IMR-90 (cell line): Measurements from ENCODE around the gene NPB. TPM values are rescaled to one million over a fixed set of nuclear protein-coding genes. Genes with fewer than 3 reads are reported as not detected.

Source experiments
- ATAC-seq: fragments of 200-7000 bp; cut with Tn5 transposase; 2 replicates; pipeline ENCODE4 v1.9.1; 2020; ENCODE audit warnings: low read depth, mild to moderate bottlenecking, moderate library complexity
- Bru-seq: library from RNA; stranded (reverse); fragments of 400-500 nt; gene quantifications from one replicate; lab custom pipeline; 2021; lab: Mats Ljungman, UMichigan
- BruChase-seq, 2 experiments: library from RNA; stranded (reverse); fragments of 400-500 nt; gene quantifications; one replicate each; lab custom pipeline; 2021; lab: Mats Ljungman, UMichigan
- BruUV-seq: library from RNA; stranded (reverse); fragments of 400-500 nt; replicated peaks from 2 replicates; lab custom pipeline; 2021; lab: Mats Ljungman, UMichigan
- CTCF ChIA-PET: fragments of 300-600 bp; formaldehyde crosslinking; extraction: SDS; loops from one replicate; lab custom pipeline; 2021; ENCODE audit warnings: antibody characterized with exemption; lab: Yijun Ruan, JAX
- POLR2A ChIA-PET: fragments of 300-600 bp; sonication (Branson Sonifier 250); formaldehyde crosslinking; loops from one replicate; lab custom pipeline; 2022; ENCODE audit warnings: antibody characterized with exemption; ENCODE audit not compliant: unreplicated experiment; lab: Charles Lee
- DNase-seq: peaks from one replicate; pipeline ENCODE4 v3.0.0; 2013
- H2AFZ ChIP-seq: replicated peaks from 2 replicates; pipeline ENCODE3; 2013; ENCODE audit warnings: low read length, mild to moderate bottlenecking; ENCODE audit not compliant: poor library complexity
- H2AK5ac ChIP-seq: 2 replicates; pipeline ENCODE4 v1.6.1; 2013; ENCODE audit warnings: low read depth, low read length, inconsistent platforms
- H2AK9ac ChIP-seq: replicated peaks from 2 replicates; pipeline ENCODE3; 2013; ENCODE audit warnings: mild to moderate bottlenecking, low read depth, low read length, moderate library complexity; ENCODE audit not compliant: poor library complexity
- H2BK120ac ChIP-seq: 2 replicates; pipeline ENCODE4 v1.6.1; 2013; ENCODE audit warnings: low read depth, low read length, inconsistent platforms
- H2BK15ac ChIP-seq: 3 replicates; pipeline ENCODE4 v1.6.1; 2013; ENCODE audit warnings: low read depth, low read length, inconsistent platforms
- H2BK20ac ChIP-seq: 2 replicates; pipeline ENCODE4 v1.6.1; 2013; ENCODE audit warnings: low read depth, mild to moderate bottlenecking, inconsistent platforms, low read length, moderate library complexity
- H2BK5ac ChIP-seq: 2 replicates; pipeline ENCODE4 v1.6.1; 2013; ENCODE audit warnings: mild to moderate bottlenecking, low read depth, low read length, inconsistent platforms; ENCODE audit not compliant: poor library complexity, severe bottlenecking
- H3K14ac ChIP-seq: replicated peaks from 2 replicates; pipeline ENCODE4 v1.6.1; 2013; ENCODE audit warnings: low read depth, low read length, inconsistent platforms
- H3K18ac ChIP-seq: 2 replicates; pipeline ENCODE4 v1.6.1; 2013; ENCODE audit warnings: low read depth, low read length, control low read depth
- H3K23ac ChIP-seq: 2 replicates; pipeline ENCODE4 v1.6.1; 2013; ENCODE audit warnings: low read depth, low read length, inconsistent platforms
- H3K27ac ChIP-seq: 2 replicates; pipeline ENCODE4 v1.5.1; 2013; ENCODE audit warnings: mild to moderate bottlenecking, control low read depth, low read length; ENCODE audit not compliant: insufficient read depth
- H3K27me3 ChIP-seq: 2 replicates; pipeline ENCODE4 v1.6.1; 2013; ENCODE audit warnings: low read length; ENCODE audit not compliant: control insufficient read depth, insufficient read depth
- H3K36me3 ChIP-seq: 2 replicates; pipeline ENCODE4 v1.6.1; 2013; ENCODE audit warnings: low read length, mixed read lengths; ENCODE audit not compliant: control insufficient read depth, insufficient read depth
- H3K4ac ChIP-seq: 2 replicates; pipeline ENCODE4 v1.6.1; 2013; ENCODE audit warnings: low read depth, low read length, inconsistent platforms
- H3K4me1 ChIP-seq: 2 replicates; pipeline ENCODE4 v1.6.1; 2013; ENCODE audit warnings: low read length, mixed read lengths; ENCODE audit not compliant: control insufficient read depth, insufficient read depth
- H3K4me2 ChIP-seq: 2 replicates; pipeline ENCODE4 v1.6.1; 2013; ENCODE audit warnings: low read depth, mild to moderate bottlenecking, control low read depth, low read length, moderate library complexity
- H3K4me3 ChIP-seq: 2 replicates; pipeline ENCODE4 v1.5.1; 2013; ENCODE audit warnings: low read depth, mild to moderate bottlenecking, control low read depth, low read length, moderate library complexity; ENCODE audit not compliant: insufficient read depth
- H3K56ac ChIP-seq: 2 replicates; pipeline ENCODE4 v1.6.1; 2013; ENCODE audit warnings: low read length, inconsistent platforms; ENCODE audit not compliant: insufficient read depth; ENCODE audit errors: extremely low read depth
- H3K79me1 ChIP-seq, 2 experiments: 2 replicates each; pipeline ENCODE4 v1.6.1; 2013; ENCODE audit warnings: low read length in 2 of 2, inconsistent platforms in 1 of 2, low read depth in 1 of 2
- H3K9ac ChIP-seq: 2 replicates; pipeline ENCODE4 v1.6.1; 2013; ENCODE audit warnings: low read depth, low read length, control low read depth
- H3K9me1 ChIP-seq: 2 replicates; pipeline ENCODE4 v1.6.1; 2013; ENCODE audit warnings: low read length, inconsistent platforms; ENCODE audit not compliant: insufficient read depth
- H3K9me3 ChIP-seq: 2 replicates; pipeline ENCODE4 v1.6.1; 2013; ENCODE audit warnings: low read length; ENCODE audit not compliant: control insufficient read depth, insufficient read depth
- H4K20me1 ChIP-seq: 2 replicates; pipeline ENCODE4 v1.6.1; 2013; ENCODE audit warnings: low read length, inconsistent platforms; ENCODE audit not compliant: insufficient read depth
- H4K5ac ChIP-seq: 2 replicates; pipeline ENCODE4 v1.6.1; 2013; ENCODE audit warnings: mild to moderate bottlenecking, low read depth, low read length, control low read depth
- H4K8ac ChIP-seq, 2 experiments: 2 replicates each; pipeline ENCODE4 v1.6.1; 2013; ENCODE audit warnings: low read depth in 2 of 2, low read length in 2 of 2, control low read depth in 1 of 2, inconsistent platforms in 1 of 2
- H4K91ac ChIP-seq: 2 replicates; pipeline ENCODE4 v1.6.1; 2013; ENCODE audit warnings: low read depth, low read length, inconsistent platforms; ENCODE audit not compliant: insufficient read depth
- BHLHE40 ChIP-seq: fragments of 150-350 bp; IDR thresholded peaks from 2 replicates; pipeline ENCODE4 v1.6.1; 2016; ENCODE audit warnings: mild to moderate bottlenecking, low read depth, low read length
- CEBPB ChIP-seq: IDR thresholded peaks from 2 replicates; pipeline ENCODE4 v1.6.1; 2012; ENCODE audit warnings: low read depth, low read length, improper control_type of control experiment
- CTCF ChIP-seq: conservative IDR thresholded peaks from 2 replicates; pipeline ENCODE4 v1.5.1; 2012; ENCODE audit warnings: mild to moderate bottlenecking, low read depth, low read length, improper control_type of control experiment
- ELK1 ChIP-seq: fragments of 150-350 bp; IDR thresholded peaks from 2 replicates; pipeline ENCODE4 v1.6.1; 2016; ENCODE audit warnings: low read depth, mild to moderate bottlenecking, low read length, moderate library complexity, borderline replicate concordance
- MXI1 ChIP-seq: IDR thresholded peaks from 2 replicates; pipeline ENCODE4 v1.6.1; 2012; ENCODE audit warnings: low read depth, mild to moderate bottlenecking, low read length, moderate library complexity, borderline replicate concordance
- NFE2L2 ChIP-seq: fragments of 150-350 bp; IDR thresholded peaks from 2 replicates; pipeline ENCODE4 v1.6.1; 2016; ENCODE audit warnings: low read depth, mild to moderate bottlenecking, low read length
- POLR2A ChIP-seq: IDR thresholded peaks from 2 replicates; pipeline ENCODE4 v1.6.1; 2012; ENCODE audit warnings: mild to moderate bottlenecking, low read depth, low read length
- RCOR1 ChIP-seq: IDR thresholded peaks from 2 replicates; pipeline ENCODE4 v1.6.1; 2012; ENCODE audit warnings: mild to moderate bottlenecking, low read length, improper control_type of control experiment; ENCODE audit not compliant: insufficient replicate concordance
- USF2 ChIP-seq: fragments of 150-350 bp; IDR thresholded peaks from 2 replicates; pipeline ENCODE4 v1.6.1; 2017; ENCODE audit warnings: mild to moderate bottlenecking, antibody characterized with exemption, low read length, low read depth
- WGBS, 2 experiments: methylation state at CpG; one replicate each; pipeline versions ENCODE4 v1.1.5 to v1.1.7; 2013; ENCODE audit warnings: missing lambda C conversion rate in 2 of 2; ENCODE audit not compliant: insufficient read length in 1 of 2; ENCODE audit errors: extremely low coverage in 2 of 2; 5-methylcytosine and 5-hydroxymethylcytosine counted together
- dilution Hi-C: fragments of 300-500 bp; cut with HindIII; formaldehyde crosslinking; loops from one replicate; pipeline ENCODE4 v1.14.3; 2018; ENCODE audit warnings: low sequenced_read_pairs; ENCODE audit not compliant: unreplicated experiment
- in situ Hi-C: fragments of 300-500 bp; cut with MboI; formaldehyde crosslinking; loops from 3 replicates; pipeline ENCODE4 v1.14.3; 2019; ENCODE audit warnings: low sequenced_read_pairs, inconsistent platforms, mixed read lengths
- intact Hi-C: fragments of 100-400 bp; cut with micrococcal nuclease; formaldehyde crosslinking; loops from 2 replicates; pipeline ENCODE4 v1.10.0; 2022
- long read RNA-seq: library from polyadenylated mRNA; unstranded; transcript quantifications from one replicate; pipeline ENCODE4 v2.0.0, GENCODE V29; 2021; ENCODE audit not compliant: unreplicated experiment
- polyA plus RNA-seq, 3 experiments: library from polyadenylated mRNA; depleted of rRNA; stranded (reverse); fragments of >200 nt; gene quantifications; 2 replicates each; pipeline ENCODE4 v1.2.3, GENCODE V29; 2012; ENCODE audit warnings: low replicate concordance in 1 of 3
- total RNA-seq: library from RNA; depleted of rRNA; stranded (reverse); fragments of >200 nt; gene quantifications from 2 replicates; pipeline ENCODE4 v1.2.3, GENCODE V29; 2012; rRNA removed

NPB gene
- total RNA-seq: under 0.01 TPM in 1 of 2 replicates, not detected in the other
- polyA plus RNA-seq (2012; rRNA removed): 0.51 and 1.2 TPM in 2 replicates
- 6.3 and 8.4 TPM in 2 replicates for polyA plus RNA-seq (2012; cell fraction: cytosol; rRNA removed)
- 0.63 and 1.9 TPM in 2 replicates for polyA plus RNA-seq (2012; cell fraction: nucleus; rRNA removed; ENCODE audit: low replicate concordance)
- not detected for Bru-seq, nascent RNA
- BruChase-seq, experiment 1, labeled RNA remaining after a 6-hour chase: percentile 23 among the genes with signal in this experiment
- BruChase-seq, experiment 2, labeled RNA remaining after a 2-hour chase: percentile 24 among the genes with signal in this experiment
- long read RNA-seq, partial matches to known transcripts: 0 of 2 reads
- long read RNA-seq, other reads (novel, unspliced or antisense): 0 of 2 reads

GRCh38 chr17:81902023-81902652, at the start of gene NPB:
Gene NPB (plus strand): TSS chr17:81902238. CDS start chr17:81902278, 40 bp downstream.
- H4K5ac ChIP-seq: no peak within 1 kb of the TSS
- H3K36me3 ChIP-seq: peaks cover 27% of the 10 kb centered on the region
- H2BK20ac ChIP-seq: no peak within 1 kb of the TSS
- peak within 1 kb of the TSS; percentile 86 for H2AK9ac ChIP-seq
- in situ Hi-C loops: no loop called here
- peak within 1 kb of the TSS; percentile 51 for H3K4me3 ChIP-seq
- peak within 1 kb of the TSS; percentile 69 for H3K4me2 ChIP-seq
- H3K9ac ChIP-seq: no peak within 1 kb of the TSS
- TF ChIP-seq ELK1 (no peak), RCOR1 (no peak), POLR2A (no peak), USF2 (no peak), BHLHE40 (no peak), CTCF (no peak), MXI1 (no peak), CEBPB (no peak), NFE2L2 (no peak)
- CTCF ChIA-PET: no interaction called here
- peaks cover 14% of the 10 kb centered on the region for H3K4me1 ChIP-seq
- no TSS peak for BruUV-seq
- no peaks in the 10 kb centered on the region for H3K27me3 ChIP-seq
- POLR2A ChIA-PET: interaction anchor here (0.9 kb wide), 1 partner anchor 13 kb away, joined by 3 read pairs; no protein-coding TSS in a partner anchor
- H3K9me1 ChIP-seq: peaks cover 13% of the 10 kb centered on the region; the same call in 1 of the 2 replicates
- peaks cover 26% of the 10 kb centered on the region for H4K20me1 ChIP-seq
- peak; percentile 67 for ATAC-seq
- peak within 1 kb of the TSS; percentile 24; the same call in 1 of the 2 replicates for H3K4ac ChIP-seq
- H3K14ac ChIP-seq: no peak within 1 kb of the TSS
- H2BK15ac ChIP-seq: no peak within 1 kb of the TSS
- H3K27ac ChIP-seq: no peak within 1 kb of the TSS
- WGBS, 2 experiments: 1% methylated on average over 25 of the region's 79 CpGs; no CpG with 5 or more reads in 1 of the 2 experiments
- dilution Hi-C loops: no loop called here
- no peak within 1 kb of the TSS for H2BK5ac ChIP-seq
- H2BK120ac ChIP-seq: no peak within 1 kb of the TSS
- H3K79me1 ChIP-seq: peaks cover 0 to 31% of the 10 kb centered on the region in 2 experiments; a peak in 3 of 4 replicates
- intact Hi-C loops: no loop called here
- peak within 1 kb of the TSS; percentile 5; the same call in 1 of the 2 replicates for H2AK5ac ChIP-seq
- H3K56ac ChIP-seq: no peak within 1 kb of the TSS
- peak within 1 kb of the TSS; percentile 84 for H2AFZ ChIP-seq
- no peak within 1 kb of the TSS for H4K91ac ChIP-seq
- DNase-seq: no peak
- H3K9me3 ChIP-seq: no peaks in the 10 kb centered on the region
- H3K23ac ChIP-seq: peak within 1 kb of the TSS; percentile 42; the same call in 1 of the 2 replicates
- no peak within 1 kb of the TSS for H3K18ac ChIP-seq
- H4K8ac ChIP-seq: no peak within 1 kb of the TSS
